ENCODE data around the gene KRR1.
"Not testable (repeated sequence)": the region's sequence is repeated elsewhere in the genome, so short reads cannot be mapped to it uniquely, and the experiment has no call there.

Gene KRR1

DNA sequence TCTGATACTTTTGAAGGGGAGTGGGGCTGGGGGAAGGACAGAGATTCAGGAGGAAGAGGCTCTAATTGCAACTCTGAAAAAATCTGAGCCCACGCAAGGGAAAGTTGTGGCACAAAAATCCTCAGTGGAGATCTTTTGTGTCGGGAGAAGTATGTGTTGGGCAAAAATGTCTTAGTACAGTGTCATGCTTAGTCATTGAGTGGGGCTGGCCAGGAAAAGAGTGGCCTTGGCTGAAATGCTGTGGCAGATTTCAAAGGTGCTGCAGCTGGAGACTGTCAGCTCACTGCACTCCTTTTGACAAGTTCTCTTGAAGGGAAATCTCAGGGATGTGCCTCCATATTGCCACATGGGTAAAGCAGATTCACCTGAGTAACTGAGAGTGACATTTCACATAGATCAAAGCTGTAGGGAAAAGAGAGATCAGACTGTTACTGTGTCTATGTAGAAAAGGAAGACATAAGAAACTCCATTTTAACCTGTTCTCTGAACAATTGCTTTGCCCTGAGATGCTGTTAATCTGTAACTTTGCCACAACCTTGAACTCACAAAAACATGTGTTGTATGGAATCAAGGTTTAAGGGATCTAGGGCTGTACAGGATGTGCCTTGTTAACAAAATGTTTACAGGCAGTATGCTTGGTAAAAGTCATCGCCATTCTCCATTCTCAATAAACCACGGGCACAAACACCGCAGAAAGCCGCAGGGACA, 66.8 kb downstream of the KRR1 start:
- Mint-ChIP-seq H3K4me1 (no peaks in the 10 kb centered on the region), H3K4me3 (no peak overlapping the region), H3K36me3 (peaks cover 4 to 5% of the 10 kb centered on the region in 2 donors), H3K9me3 (peaks cover 5% of the 10 kb centered on the region in 2 donors), H3K27me3 (peaks cover 6 to 19% of the 10 kb centered on the region in 2 donors), H3K27ac (no peak overlapping the region)
- ATAC-seq (replicated peaks) (no peak), DNase-seq (no peak)

DNA sequence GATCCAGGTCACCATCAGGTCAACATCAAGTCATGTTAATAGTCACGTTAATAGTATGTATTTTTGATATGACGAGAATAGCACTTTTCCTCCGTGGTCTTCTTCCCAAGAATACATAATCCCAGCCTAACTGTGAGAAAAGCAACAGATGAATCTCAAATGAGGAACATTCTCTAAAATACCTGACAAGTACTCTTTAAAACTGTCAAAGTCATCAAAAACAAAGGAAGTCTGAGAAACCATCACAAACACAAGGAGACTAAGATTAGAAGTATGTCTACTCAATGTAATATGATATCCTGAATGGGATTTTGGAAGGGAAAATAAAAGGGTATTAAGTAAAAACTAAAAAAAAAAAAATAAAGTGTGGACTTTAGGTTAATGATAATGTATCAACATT, 67.7 kb downstream of the KRR1 start:
- ATAC-seq (replicated peaks), result no peak
- H3K27ac Mint-ChIP-seq, result no peak overlapping the region

DNA sequence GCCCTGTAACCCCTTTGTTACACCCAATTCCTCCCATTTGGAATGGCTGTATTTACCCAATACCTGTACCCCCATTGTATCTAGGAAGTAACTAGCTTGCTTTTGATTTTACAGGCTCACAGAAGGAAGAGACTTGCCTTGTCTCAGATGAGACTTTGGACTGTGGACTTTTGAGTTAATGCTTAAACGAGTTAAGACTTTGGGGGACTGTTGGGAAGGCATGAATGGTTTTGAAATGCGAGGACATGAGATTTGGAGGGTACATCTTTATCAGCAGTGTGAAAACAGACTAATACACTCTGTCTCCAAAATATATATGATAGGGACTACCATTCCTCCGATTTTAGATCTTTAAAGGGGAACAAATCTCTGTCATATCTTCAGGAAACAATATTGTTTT, 69.0 kb downstream of the KRR1 start:
- peaks cover 6 to 19% of the 10 kb centered on the region in 2 donors for H3K27me3 Mint-ChIP-seq
- H3K27ac Mint-ChIP-seq; H3K9me3 Mint-ChIP-seq; H3K36me3 Mint-ChIP-seq; ATAC-seq (replicated peaks); H3K4me3 Mint-ChIP-seq; DNase-seq; H3K4me1 Mint-ChIP-seq: not testable (repeated sequence)

More for the DNA sequence above, 67.7 kb downstream of the KRR1 start:
- H3K4me1 Mint-ChIP-seq, result no peaks in the 10 kb centered on the region
- no peak overlapping the region for H3K4me3 Mint-ChIP-seq
- peaks cover 6 to 19% of the 10 kb centered on the region in 2 donors for H3K27me3 Mint-ChIP-seq
- peaks cover 5% of the 10 kb centered on the region in 2 donors for H3K9me3 Mint-ChIP-seq
- no peak for DNase-seq
- peaks cover 4 to 5% of the 10 kb centered on the region in 2 donors for H3K36me3 Mint-ChIP-seq

DNA sequence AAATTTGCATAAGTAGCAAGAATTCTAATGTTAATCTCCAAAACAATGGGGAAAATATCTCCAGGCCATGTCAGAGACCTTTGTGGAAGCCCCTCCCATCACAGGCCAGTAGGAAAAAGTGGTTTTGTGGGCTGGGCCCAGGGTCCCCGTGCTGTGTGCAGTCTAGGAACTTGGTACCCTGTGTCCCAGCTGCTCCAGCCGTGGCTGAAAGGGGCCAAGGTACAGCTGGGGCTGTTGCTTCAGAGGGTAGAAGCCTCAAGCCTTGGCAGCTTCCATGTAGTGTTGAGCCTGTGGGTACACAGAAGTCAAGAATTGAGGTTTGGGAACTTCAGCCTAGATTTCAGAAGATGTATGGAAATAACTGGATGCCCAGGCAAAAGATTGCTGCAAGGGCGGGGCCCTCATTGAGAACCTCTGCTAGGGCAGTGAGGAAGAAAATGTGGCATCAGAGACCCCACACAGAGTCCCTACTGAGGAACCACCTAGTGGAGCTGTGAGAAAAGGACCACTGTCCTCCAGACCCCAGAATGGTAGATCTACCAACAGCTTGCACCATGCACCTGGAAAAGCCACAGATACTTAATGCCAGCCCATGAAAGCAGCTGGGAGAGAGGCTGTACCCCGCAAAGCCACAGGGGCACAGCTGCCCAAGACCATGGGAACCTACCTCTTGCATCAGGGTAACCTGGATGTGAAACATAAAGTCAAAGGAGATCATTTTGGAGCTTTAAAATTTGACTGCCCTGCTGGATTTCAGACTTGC, 69.5 kb downstream of the KRR1 start:
- not testable (repeated sequence) for H3K27ac Mint-ChIP-seq; DNase-seq; H3K4me1 Mint-ChIP-seq; H3K36me3 Mint-ChIP-seq; ATAC-seq (replicated peaks); H3K4me3 Mint-ChIP-seq; H3K9me3 Mint-ChIP-seq
- peaks cover 6 to 19% of the 10 kb centered on the region in 2 donors for H3K27me3 Mint-ChIP-seq
